Esophagus squamous epithelium (tissue), 5 donors: ENCODE measurements around the gene BRD7. TPM values are rescaled to one million over a fixed set of nuclear protein-coding genes. Genes with fewer than 3 reads are reported as not detected.

Source experiments
- DNase-seq: peaks from one replicate; lab custom pipeline; 2025; lab: John Stamatoyannopoulos, UW
- H3K27ac ChIP-seq, 4 donors: fragments of 200-600 bp; sonication (generic); one replicate each; pipeline ENCODE4 v1.5.1; 2016 to 2019; ENCODE audit warnings: mild to moderate bottlenecking in 1 of 4
- H3K27me3 ChIP-seq, 4 donors: fragments of 200-600 bp; sonication (generic); 1 replicate in 3 of 4; 2 replicates in 1 of 4; pipeline versions ENCODE4 v1.5.1 to v1.6.0; 2017 to 2021; ENCODE audit warnings: antibody characterized with exemption in 1 of 4
- H3K36me3 ChIP-seq, 3 donors: fragments of 200-600 bp; sonication (generic); one replicate each; pipeline ENCODE4 v1.5.1; 2016 to 2019
- H3K4me1 ChIP-seq, 3 donors: fragments of 200-600 bp; sonication (generic); one replicate each; pipeline ENCODE4 v1.5.1; 2017 to 2019
- H3K4me3 ChIP-seq, 4 donors: fragments of 200-600 bp; sonication (generic); 1 replicate in 3 of 4; 2 replicates in 1 of 4; pipeline ENCODE4 v1.5.1; 2016 to 2019; ENCODE audit warnings: mild to moderate bottlenecking in 2 of 4, moderate library complexity in 1 of 4
- H3K9me3 ChIP-seq, 3 donors: fragments of 200-600 bp; sonication (generic); one replicate each; pipeline ENCODE4 v1.5.1; 2016 to 2019
- POLR2A ChIP-seq, 4 donors: fragments of 450-650 bp; IDR thresholded peaks; one replicate each; pipeline ENCODE4 v1.6.1; 2017; ENCODE audit warnings: antibody characterized with exemption in 4 of 4, mild to moderate bottlenecking in 4 of 4, moderate library complexity in 3 of 4
- WGBS, 2 donors: methylation state at CpG; one replicate each; pipeline ENCODE4 v1.1.5; 2018; 5-methylcytosine and 5-hydroxymethylcytosine counted together
- intact Hi-C: fragments of 100-400 bp; cut with DNase I; formaldehyde crosslinking; loops from one replicate; pipeline ENCODE4 v1.15.0; 2022
- total RNA-seq, 4 donors: library from RNA; depleted of rRNA; stranded (reverse); fragments of >200 nt; gene quantifications; one replicate each; pipeline ENCODE4 v1.1.0, GENCODE V29; 2016
- TF ChIP-seq, protein P1 (sequence below), 6 experiments: fragments of 450-650 bp in 4 of 6; fragments of 200-600 bp in 2 of 6; sonication (generic) in 2 of 6; IDR thresholded peaks; one replicate each; pipeline ENCODE4 v1.5.1; 2016 to 2019; ENCODE audit warnings: antibody characterized with exemption in 6 of 6, mild to moderate bottlenecking in 4 of 6, moderate library complexity in 4 of 6
- donor health status: DM: yes; HTN: yes; CAD: no.

BRD7 gene
- total RNA-seq, 4 donors from 2014 or later: 42.0 to 81.9 (median 51.4) TPM

DNA sequence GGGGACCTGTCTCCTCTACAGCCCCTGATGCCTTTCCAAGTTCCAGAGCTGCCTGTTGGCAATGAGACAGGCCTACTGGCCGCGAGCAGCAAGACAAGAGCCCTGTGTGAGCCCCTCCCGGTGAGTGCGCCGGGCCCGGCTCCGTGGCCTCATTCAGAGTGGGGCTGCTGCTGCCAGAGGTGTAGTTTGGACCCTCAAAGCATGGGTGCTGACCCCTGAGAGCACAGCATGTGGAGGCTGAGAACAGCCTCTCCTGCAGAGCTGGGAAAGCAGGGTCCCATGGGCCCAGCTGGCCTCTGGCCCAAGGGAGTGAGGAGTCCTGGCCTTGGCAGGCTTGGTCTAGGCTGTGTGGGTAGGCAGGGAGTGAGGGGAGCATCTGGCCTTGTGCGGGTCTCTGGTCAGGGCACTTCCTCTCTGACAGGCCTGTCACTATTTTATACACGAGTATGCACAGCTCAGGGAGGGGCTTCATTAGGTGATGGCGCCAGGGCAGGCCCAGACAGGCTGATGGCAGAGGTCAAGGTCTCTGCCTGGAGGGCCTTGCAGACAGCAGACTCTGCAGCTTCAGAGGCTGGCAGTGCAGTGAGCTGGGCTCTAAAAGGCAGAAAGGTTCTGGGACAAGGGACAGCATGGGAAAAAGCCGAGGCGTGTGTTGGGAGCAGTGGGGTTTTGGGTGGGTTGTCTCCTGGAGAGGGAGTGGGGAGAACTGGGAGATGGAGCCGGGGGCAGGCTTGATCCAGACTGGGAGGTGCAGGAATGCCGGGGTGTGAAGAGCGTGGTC is 59.1 kb downstream of the BRD7 start:
- Histone ChIP-seq H3K4me3 (no peak overlapping the region), H3K4me1 (peaks cover 9 to 20% (median 11%) of the 10 kb centered on the region in 3 donors), H3K27me3 (no peaks in the 10 kb centered on the region), H3K36me3 (peaks cover 0 to 76% (median 16%) of the 10 kb centered on the region in 3 donors), H3K27ac (peak overlapping the region in 1 of 4 donors; percentile 9), H3K9me3 (no peaks in the 10 kb centered on the region)
- intact Hi-C loops: no loop called here
- TF ChIP-seq, protein P1, sequence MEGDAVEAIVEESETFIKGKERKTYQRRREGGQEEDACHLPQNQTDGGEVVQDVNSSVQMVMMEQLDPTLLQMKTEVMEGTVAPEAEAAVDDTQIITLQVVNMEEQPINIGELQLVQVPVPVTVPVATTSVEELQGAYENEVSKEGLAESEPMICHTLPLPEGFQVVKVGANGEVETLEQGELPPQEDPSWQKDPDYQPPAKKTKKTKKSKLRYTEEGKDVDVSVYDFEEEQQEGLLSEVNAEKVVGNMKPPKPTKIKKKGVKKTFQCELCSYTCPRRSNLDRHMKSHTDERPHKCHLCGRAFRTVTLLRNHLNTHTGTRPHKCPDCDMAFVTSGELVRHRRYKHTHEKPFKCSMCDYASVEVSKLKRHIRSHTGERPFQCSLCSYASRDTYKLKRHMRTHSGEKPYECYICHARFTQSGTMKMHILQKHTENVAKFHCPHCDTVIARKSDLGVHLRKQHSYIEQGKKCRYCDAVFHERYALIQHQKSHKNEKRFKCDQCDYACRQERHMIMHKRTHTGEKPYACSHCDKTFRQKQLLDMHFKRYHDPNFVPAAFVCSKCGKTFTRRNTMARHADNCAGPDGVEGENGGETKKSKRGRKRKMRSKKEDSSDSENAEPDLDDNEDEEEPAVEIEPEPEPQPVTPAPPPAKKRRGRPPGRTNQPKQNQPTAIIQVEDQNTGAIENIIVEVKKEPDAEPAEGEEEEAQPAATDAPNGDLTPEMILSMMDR (IDR thresholded peaks at IDR 0.05): no peak
- no peak for TF ChIP-seq POLR2A (IDR thresholded peaks at IDR 0.05)
- no peak for DNase-seq
- 50 to 67% methylated on average over 2 to 6 of the region's 15 CpGs for WGBS, 2 donors

DNA sequence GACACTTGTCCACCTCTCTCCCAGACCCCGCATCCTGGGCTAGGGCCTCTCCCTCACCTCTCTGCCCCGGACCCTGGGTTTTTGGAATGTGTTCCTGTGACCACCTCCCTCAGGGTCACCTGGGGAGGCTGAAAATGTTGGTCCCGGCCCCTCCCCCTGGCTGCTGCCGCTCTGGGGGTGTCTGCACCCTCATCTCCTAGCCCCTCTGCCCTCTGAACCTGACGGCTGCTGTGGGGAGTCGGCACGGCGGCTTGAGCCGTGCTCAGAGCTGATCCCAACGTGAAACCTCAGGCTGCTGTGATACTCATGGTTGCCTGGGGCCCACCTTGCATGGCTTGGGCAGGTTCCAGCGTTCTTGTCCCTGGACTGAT is 59.6 kb downstream of the BRD7 start:
- intact Hi-C loops: no loop called here
- no peaks in the 10 kb centered on the region for H3K9me3 ChIP-seq
- H3K27me3 ChIP-seq: no peaks in the 10 kb centered on the region
- peak overlapping the region in 1 of 4 donors; percentile 9 for H3K27ac ChIP-seq
- DNase-seq: no peak
- TF ChIP-seq, protein P1 (IDR thresholded peaks at IDR 0.05): no peak
- no peak for TF ChIP-seq POLR2A (IDR thresholded peaks at IDR 0.05)
- 100% methylated on average over 2 of the region's 11 CpGs; no CpG with 5 or more reads in 1 of the 2 donors for WGBS, 2 donors
- H3K4me1 ChIP-seq: peaks cover 9 to 21% (median 11%) of the 10 kb centered on the region in 3 donors
- H3K36me3 ChIP-seq: peaks cover 0 to 76% (median 14%) of the 10 kb centered on the region in 3 donors
- no peak overlapping the region for H3K4me3 ChIP-seq

GRCh38 chr16:50308237-50308965 is 60.4 kb downstream of the BRD7 start:
- Histone ChIP-seq H3K27me3 (no peaks in the 10 kb centered on the region), H3K9me3 (no peaks in the 10 kb centered on the region), H3K36me3 (peaks cover 0 to 76% (median 9%) of the 10 kb centered on the region in 3 donors), H3K4me3 (no peak overlapping the region), H3K4me1 (peaks cover 11 to 28% (median 14%) of the 10 kb centered on the region in 3 donors), H3K27ac (no peak overlapping the region)
- no peak for TF ChIP-seq POLR2A (IDR thresholded peaks at IDR 0.05)
- TF ChIP-seq, protein P1 (IDR thresholded peaks at IDR 0.05): no peak
- 100% methylated on average over 1 of the region's 18 CpGs; no CpG with 5 or more reads in 1 of the 2 donors for WGBS, 2 donors
- intact Hi-C loops: no loop called here
- no peak for DNase-seq

DNA sequence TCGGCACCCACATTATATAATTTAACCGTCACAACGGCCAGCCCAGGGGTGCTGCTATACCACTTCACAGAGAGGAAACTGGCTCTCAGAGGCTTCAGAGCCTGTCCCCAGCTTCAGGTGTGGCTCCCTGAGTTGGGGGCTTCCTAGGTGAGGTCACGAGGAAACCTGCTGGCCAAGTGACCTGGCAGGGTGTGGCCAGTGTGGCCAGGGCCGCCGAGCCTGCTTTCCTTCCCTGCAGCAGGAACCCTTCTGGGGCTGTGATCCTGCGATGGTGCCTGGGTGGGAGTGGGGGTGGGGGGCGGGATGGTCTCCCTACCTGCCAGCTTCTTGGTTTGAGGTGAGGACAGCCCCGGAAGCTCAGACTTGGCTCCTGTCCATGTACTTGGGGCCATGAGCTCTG is 62.5 kb downstream of the BRD7 start:
- peaks cover 0 to 63% (median 0%) of the 10 kb centered on the region in 3 donors for H3K36me3 ChIP-seq
- DNase-seq: no peak
- TF ChIP-seq POLR2A (IDR thresholded peaks at IDR 0.05): no peak
- TF ChIP-seq, protein P1 (IDR thresholded peaks at IDR 0.05): no peak
- H3K9me3 ChIP-seq: no peaks in the 10 kb centered on the region
- intact Hi-C loops: no loop called here
- 67 to 78% methylated on average over 1 to 4 of the region's 9 CpGs for WGBS, 2 donors
- no peak overlapping the region for H3K27ac ChIP-seq
- no peaks in the 10 kb centered on the region for H3K27me3 ChIP-seq
- H3K4me1 ChIP-seq: peaks cover 18 to 49% (median 25%) of the 10 kb centered on the region in 3 donors
- no peak overlapping the region for H3K4me3 ChIP-seq
